ENCODE measurements around the gene SLC7A8. TPM values are rescaled to one million over a fixed set of nuclear protein-coding genes. Genes with fewer than 3 reads are reported as not detected.

SLC7A8 gene
- total and polyA plus RNA-seq, 2 experiments from 2014 or later, result 117 to 124 TPM

- Mint-ChIP-seq H3K9me3 (no peaks in the 10 kb centered on the region), H3K4me1 (peaks cover 2% of the 10 kb centered on the region), H3K27ac (no peak overlapping the region), H3K27me3 (ENCODE audit: insufficient read depth, low read depth, poor library complexity) (peaks cover 2% of the 10 kb centered on the region), H3K36me3 (ENCODE audit: low read depth) (peaks cover 89% of the 10 kb centered on the region), H3K4me3 (no peak overlapping the region)
- TF ChIP-seq EZH2phosphoT487 (IDR thresholded peaks at IDR 0.05; ENCODE audit: unreplicated experiment) (no peak), REST (IDR thresholded peaks at IDR 0.05; ENCODE audit: unreplicated experiment) (no peak)
- Histone ChIP-seq H3K4me3 (no peak overlapping the region), H3K9me2 (ENCODE audit: insufficient read depth) (no peaks in the 10 kb centered on the region), H3K27ac (ENCODE audit: low read depth) (no peak overlapping the region), H3K36me3 (ENCODE audit: insufficient read depth) (peaks cover 85% of the 10 kb centered on the region), H3K4me1 (ENCODE audit: insufficient read depth) (no peaks in the 10 kb centered on the region), H3K79me2 (replicated peaks; ENCODE audit: insufficient read depth) (peaks cover 23% of the 10 kb centered on the region), H4K20me1 (replicated peaks; ENCODE audit: insufficient read depth) (peaks cover 28% of the 10 kb centered on the region), H3K27me3 (ENCODE audit: insufficient read depth) (no peaks in the 10 kb centered on the region), H3F3A (replicated peaks; ENCODE audit: low read depth) (peaks cover 40% of the 10 kb centered on the region), H3K4me2 (no peak overlapping the region), H2AFZ (no peak overlapping the region)
- DNase-seq (ENCODE audit: low spot score) (no peak), ATAC-seq (no peak)
Observed at GRCh38 chr14:23077962-23078361, 105.5 kb downstream of the SLC7A8 start.

GRCh38 chr14:23076785-23077408 lies 106.6 kb downstream of the SLC7A8 start:
- peaks cover 13% of the 10 kb centered on the region for H3K4me1 Mint-ChIP-seq
- peaks cover 10% of the 10 kb centered on the region for H3K4me1 ChIP-seq (ENCODE audit: insufficient read depth)
- TF ChIP-seq CTCF (conservative IDR thresholded peaks at IDR 0.05; ENCODE audit: low read depth in 2 of 2), result peak; percentile 62 to 78
- TF ChIP-seq POLR2AphosphoS5 (IDR thresholded peaks at IDR 0.05; ENCODE audit: low read depth), result no peak
- no peak for TF ChIP-seq CREB1 (CRISPR knock-in tag; IDR thresholded peaks at IDR 0.05; ENCODE audit: low read depth)
- TF ChIP-seq REST (IDR thresholded peaks at IDR 0.05; ENCODE audit: unreplicated experiment), result no peak
- H3K4me3 ChIP-seq, result no peak overlapping the region
- peaks cover 94% of the 10 kb centered on the region for H3K36me3 Mint-ChIP-seq (ENCODE audit: low read depth)
- peaks cover 75% of the 10 kb centered on the region for H3K36me3 ChIP-seq (ENCODE audit: insufficient read depth)
- H3K79me2 ChIP-seq (replicated peaks; ENCODE audit: insufficient read depth), result peaks cover 32% of the 10 kb centered on the region
- no peak overlapping the region for H3K27ac ChIP-seq (ENCODE audit: low read depth)
- no peaks in the 10 kb centered on the region for H3K27me3 Mint-ChIP-seq (ENCODE audit: insufficient read depth, low read depth, poor library complexity)
- no peak overlapping the region for H3K27ac Mint-ChIP-seq
- H2AFZ ChIP-seq, result no peak overlapping the region
- no peaks in the 10 kb centered on the region for H3K9me2 ChIP-seq (ENCODE audit: insufficient read depth)
- ATAC-seq (peak; percentile 61), DNase-seq (ENCODE audit: low spot score) (peak; percentile 74)
- no peak overlapping the region for H3K4me2 ChIP-seq
- no peak overlapping the region for H3K4me3 Mint-ChIP-seq
- H4K20me1 ChIP-seq (replicated peaks; ENCODE audit: insufficient read depth), result peaks cover 18% of the 10 kb centered on the region
- H3K9me3 Mint-ChIP-seq, result no peaks in the 10 kb centered on the region
- H3K27me3 ChIP-seq (ENCODE audit: insufficient read depth), result no peaks in the 10 kb centered on the region
- peaks cover 40% of the 10 kb centered on the region for H3F3A ChIP-seq (replicated peaks; ENCODE audit: low read depth)

Small RNA genes lying within 50 kb of the gene (small RNA-seq; reads per million reads assigned to genes)
- gene AL049829.1 (ENCODE audit: low replicate concordance) (not detected), gene RNU6-1138P (ENCODE audit: low replicate concordance) (not detected)

Other genes with a start within 250 kb of the SLC7A8 start
- gene HAUS4, start 226.6 kb downstream of the SLC7A8 start, total RNA-seq (2014; rRNA removed; shearing (Covaris generic)), result 60.4 and 85.3 TPM in 2 replicates
- 20.8 and 24.6 TPM in 2 replicates for gene HAUS4, start 226.6 kb downstream of the SLC7A8 start, polyA plus RNA-seq (2016; fragmentation: Nextera tagmentation; extraction: Ambion mirVana)
- gene AJUBA, start 201.1 kb downstream of the SLC7A8 start, total RNA-seq (2014; rRNA removed; shearing (Covaris generic)), result 45.8 and 55.9 TPM in 2 replicates
- gene AJUBA, start 201.1 kb downstream of the SLC7A8 start, polyA plus RNA-seq (2016; fragmentation: Nextera tagmentation; extraction: Ambion mirVana), result 11.8 and 12.5 TPM in 2 replicates
- 11.7 and 12.4 TPM in 2 replicates for gene C14orf93, start 173.5 kb downstream of the SLC7A8 start, total RNA-seq (2014; rRNA removed; shearing (Covaris generic))
- gene C14orf93, start 173.5 kb downstream of the SLC7A8 start, polyA plus RNA-seq (2016; fragmentation: Nextera tagmentation; extraction: Ambion mirVana), result 3.5 and 4.1 TPM in 2 replicates
- 229 and 265 TPM in 2 replicates for gene PSMB5, start 148.8 kb downstream of the SLC7A8 start, total RNA-seq (2014; rRNA removed; shearing (Covaris generic))
- gene PSMB5, start 148.8 kb downstream of the SLC7A8 start, polyA plus RNA-seq (2016; fragmentation: Nextera tagmentation; extraction: Ambion mirVana), result 341 and 367 TPM in 2 replicates
- gene PSMB11, start 141.4 kb downstream of the SLC7A8 start, total RNA-seq (2014; rRNA removed; shearing (Covaris generic)), result 0.07 and 0.19 TPM in 2 replicates
- not detected in 2 replicates for gene PSMB11, start 141.4 kb downstream of the SLC7A8 start, polyA plus RNA-seq (2016; fragmentation: Nextera tagmentation; extraction: Ambion mirVana)
- 16.9 and 17.8 TPM in 2 replicates for gene CDH24, start 126.1 kb downstream of the SLC7A8 start, total RNA-seq (2014; rRNA removed; shearing (Covaris generic))
- 4.4 and 6.2 TPM in 2 replicates for gene CDH24, start 126.1 kb downstream of the SLC7A8 start, polyA plus RNA-seq (2016; fragmentation: Nextera tagmentation; extraction: Ambion mirVana)
- gene ACIN1, start 88.5 kb downstream of the SLC7A8 start, total RNA-seq (2014; rRNA removed; shearing (Covaris generic)), result 169 and 172 TPM in 2 replicates
- 73.6 and 76.1 TPM in 2 replicates for gene ACIN1, start 88.5 kb downstream of the SLC7A8 start, polyA plus RNA-seq (2016; fragmentation: Nextera tagmentation; extraction: Ambion mirVana)
- gene C14orf119, start 88.2 kb downstream of the SLC7A8 start, total RNA-seq (2014; rRNA removed; shearing (Covaris generic)), result 49.4 and 57.4 TPM in 2 replicates
- gene C14orf119, start 88.2 kb downstream of the SLC7A8 start, polyA plus RNA-seq (2016; fragmentation: Nextera tagmentation; extraction: Ambion mirVana), result 114 and 118 TPM in 2 replicates
- gene CIROP, start 78.7 kb downstream of the SLC7A8 start, total RNA-seq (2014; rRNA removed; shearing (Covaris generic)), result not detected in 2 replicates
- not detected in 2 replicates for gene CIROP, start 78.7 kb downstream of the SLC7A8 start, polyA plus RNA-seq (2016; fragmentation: Nextera tagmentation; extraction: Ambion mirVana)
- not detected in 2 replicates for gene CEBPE, start 64.4 kb downstream of the SLC7A8 start, total RNA-seq (2014; rRNA removed; shearing (Covaris generic))
- not detected in 2 replicates for gene CEBPE, start 64.4 kb downstream of the SLC7A8 start, polyA plus RNA-seq (2016; fragmentation: Nextera tagmentation; extraction: Ambion mirVana)
- gene RNF212B, start 54.3 kb upstream of the SLC7A8 start, total RNA-seq (2014; rRNA removed; shearing (Covaris generic)), result not detected in 2 replicates
- gene RNF212B, start 54.3 kb upstream of the SLC7A8 start, polyA plus RNA-seq (2016; fragmentation: Nextera tagmentation; extraction: Ambion mirVana), result 0.68 TPM in 1 of 2 replicates, not detected in the other
- 4.5 and 5.3 TPM in 2 replicates for gene HOMEZ, start 102.5 kb upstream of the SLC7A8 start, total RNA-seq (2014; rRNA removed; shearing (Covaris generic))
- gene HOMEZ, start 102.5 kb upstream of the SLC7A8 start, polyA plus RNA-seq (2016; fragmentation: Nextera tagmentation; extraction: Ambion mirVana), result 7.9 and 8.4 TPM in 2 replicates
- gene PPP1R3E, start 119.2 kb upstream of the SLC7A8 start, total RNA-seq (2014; rRNA removed; shearing (Covaris generic)), result 0.66 and 2.3 TPM in 2 replicates
- gene PPP1R3E, start 119.2 kb upstream of the SLC7A8 start, polyA plus RNA-seq (2016; fragmentation: Nextera tagmentation; extraction: Ambion mirVana), result 1.8 and 2.5 TPM in 2 replicates
- gene BCL2L2, start 123.2 kb upstream of the SLC7A8 start, total RNA-seq (2014; rRNA removed; shearing (Covaris generic)), result 11.0 and 12.3 TPM in 2 replicates
- 3.5 and 3.6 TPM in 2 replicates for gene BCL2L2, start 123.2 kb upstream of the SLC7A8 start, polyA plus RNA-seq (2016; fragmentation: Nextera tagmentation; extraction: Ambion mirVana)
- 110 and 116 TPM in 2 replicates for gene PABPN1, start 137.8 kb upstream of the SLC7A8 start, total RNA-seq (2014; rRNA removed; shearing (Covaris generic))
- 342 and 384 TPM in 2 replicates for gene PABPN1, start 137.8 kb upstream of the SLC7A8 start, polyA plus RNA-seq (2016; fragmentation: Nextera tagmentation; extraction: Ambion mirVana)
- gene SLC22A17, start 169.2 kb upstream of the SLC7A8 start, total RNA-seq (2014; rRNA removed; shearing (Covaris generic)), result 52.6 and 56.6 TPM in 2 replicates
- 28.6 and 29.5 TPM in 2 replicates for gene SLC22A17, start 169.2 kb upstream of the SLC7A8 start, polyA plus RNA-seq (2016; fragmentation: Nextera tagmentation; extraction: Ambion mirVana)
- 13.6 and 18.9 TPM in 2 replicates for gene EFS, start 181.5 kb upstream of the SLC7A8 start, total RNA-seq (2014; rRNA removed; shearing (Covaris generic))
- 5.1 and 6.4 TPM in 2 replicates for gene EFS, start 181.5 kb upstream of the SLC7A8 start, polyA plus RNA-seq (2016; fragmentation: Nextera tagmentation; extraction: Ambion mirVana)
- gene IL25, start 189.1 kb upstream of the SLC7A8 start, total RNA-seq (2014; rRNA removed; shearing (Covaris generic)), result not detected in 2 replicates
- not detected in 2 replicates for gene IL25, start 189.1 kb upstream of the SLC7A8 start, polyA plus RNA-seq (2016; fragmentation: Nextera tagmentation; extraction: Ambion mirVana)
- 0.24 and 0.27 TPM in 2 replicates for gene CMTM5, start 193.4 kb upstream of the SLC7A8 start, total RNA-seq (2014; rRNA removed; shearing (Covaris generic))
- not detected in 2 replicates for gene CMTM5, start 193.4 kb upstream of the SLC7A8 start, polyA plus RNA-seq (2016; fragmentation: Nextera tagmentation; extraction: Ambion mirVana)
- gene MYH6, start 224.6 kb upstream of the SLC7A8 start, total RNA-seq (2014; rRNA removed; shearing (Covaris generic)), result 0.03 and 0.23 TPM in 2 replicates
- gene MYH6, start 224.6 kb upstream of the SLC7A8 start, polyA plus RNA-seq (2016; fragmentation: Nextera tagmentation; extraction: Ambion mirVana), result 0.10 and 2.1 TPM in 2 replicates